Activated B cell treated with CpG ODN at 0.5 μM for 24 hours (primary cell): Measurements from ENCODE around the gene TRAF3. TPM values are rescaled to one million over a fixed set of nuclear protein-coding genes. Genes with fewer than 3 reads are reported as not detected.

ENCODE experiments used
- ATAC-seq: fragments of 200-7000 bp; cut with Tn5 transposase; one replicate; pipeline ENCODE4 v1.10.0; 2021; ENCODE audit warnings: low read depth, mild to moderate bottlenecking, moderate library complexity
- CTCF ChIA-PET: fragments of 350-600 bp; sonication (Branson Sonifier 250); formaldehyde crosslinking; loops from one replicate; lab custom pipeline; 2021; ENCODE audit warnings: antibody characterized with exemption; lab: Charles Lee
- POLR2A ChIA-PET: fragments of 350-600 bp; sonication (Branson Sonifier 250); formaldehyde crosslinking; loops from one replicate; lab custom pipeline; 2021; ENCODE audit warnings: antibody characterized with exemption; lab: Charles Lee
- DNase-seq: peaks from one replicate; pipeline ENCODE4 v3.0.0; 2022
- H3K27ac Mint-ChIP-seq: one replicate; pipeline ENCODE4 v1.8.0; 2020; ENCODE audit warnings: mixed read lengths
- H3K27me3 Mint-ChIP-seq: one replicate; pipeline ENCODE4 v1.8.0; 2021; ENCODE audit warnings: mixed read lengths
- H3K36me3 Mint-ChIP-seq: one replicate; pipeline ENCODE4 v1.8.0; 2021; ENCODE audit warnings: low read depth, mixed read lengths
- H3K4me1 Mint-ChIP-seq: one replicate; pipeline ENCODE4 v1.8.0; 2021; ENCODE audit warnings: mixed read lengths
- H3K4me3 Mint-ChIP-seq: one replicate; pipeline ENCODE4 v1.8.0; 2020; ENCODE audit warnings: mild to moderate bottlenecking, mixed read lengths
- H3K9me3 Mint-ChIP-seq: one replicate; pipeline ENCODE4 v1.8.0; 2020; ENCODE audit warnings: mixed read lengths
- intact Hi-C: fragments of 100-400 bp; cut with micrococcal nuclease; formaldehyde crosslinking; loops from one replicate; pipeline ENCODE4 v1.15.1; 2024
- total RNA-seq: library from RNA; stranded (reverse); gene quantifications from 2 replicates; pipeline ENCODE4 v1.2.3, GENCODE V29; 2022
- TF ChIP-seq, protein P1 (sequence below): fragments of 200-600 bp; IDR thresholded peaks from one replicate; pipeline ENCODE4 v1.8.0; 2022; ENCODE audit warnings: antibody characterized with exemption, mild to moderate bottlenecking

The TRAF3 gene
- total RNA-seq, 1 donor from 2014 or later: 120 TPM

- peaks cover 18% of the 10 kb centered on the region for H3K4me1 Mint-ChIP-seq
- CTCF ChIA-PET: interaction anchor here (0.9 kb wide), 1 partner anchor 247 kb away, joined by 3 read pairs; no protein-coding TSS in a partner anchor
- TF ChIP-seq, protein P1, sequence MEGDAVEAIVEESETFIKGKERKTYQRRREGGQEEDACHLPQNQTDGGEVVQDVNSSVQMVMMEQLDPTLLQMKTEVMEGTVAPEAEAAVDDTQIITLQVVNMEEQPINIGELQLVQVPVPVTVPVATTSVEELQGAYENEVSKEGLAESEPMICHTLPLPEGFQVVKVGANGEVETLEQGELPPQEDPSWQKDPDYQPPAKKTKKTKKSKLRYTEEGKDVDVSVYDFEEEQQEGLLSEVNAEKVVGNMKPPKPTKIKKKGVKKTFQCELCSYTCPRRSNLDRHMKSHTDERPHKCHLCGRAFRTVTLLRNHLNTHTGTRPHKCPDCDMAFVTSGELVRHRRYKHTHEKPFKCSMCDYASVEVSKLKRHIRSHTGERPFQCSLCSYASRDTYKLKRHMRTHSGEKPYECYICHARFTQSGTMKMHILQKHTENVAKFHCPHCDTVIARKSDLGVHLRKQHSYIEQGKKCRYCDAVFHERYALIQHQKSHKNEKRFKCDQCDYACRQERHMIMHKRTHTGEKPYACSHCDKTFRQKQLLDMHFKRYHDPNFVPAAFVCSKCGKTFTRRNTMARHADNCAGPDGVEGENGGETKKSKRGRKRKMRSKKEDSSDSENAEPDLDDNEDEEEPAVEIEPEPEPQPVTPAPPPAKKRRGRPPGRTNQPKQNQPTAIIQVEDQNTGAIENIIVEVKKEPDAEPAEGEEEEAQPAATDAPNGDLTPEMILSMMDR: no peak
- no peak overlapping the region for H3K27ac Mint-ChIP-seq
- POLR2A ChIA-PET: no interaction called here
- peaks cover 54% of the 10 kb centered on the region for H3K36me3 Mint-ChIP-seq
- no peaks in the 10 kb centered on the region for H3K27me3 Mint-ChIP-seq
- H3K4me3 Mint-ChIP-seq: no peak overlapping the region
- DNase-seq (no peak), ATAC-seq (no peak)
- H3K9me3 Mint-ChIP-seq: no peaks in the 10 kb centered on the region
- intact Hi-C loops: no loop called here
Observed at GRCh38 chr14:102940729-102941362, 163.6 kb downstream of the TRAF3 start.

GRCh38 chr14:102941419-102942011, 164.3 kb downstream of the TRAF3 start:
- no peaks in the 10 kb centered on the region for H3K9me3 Mint-ChIP-seq
- H3K27me3 Mint-ChIP-seq: no peaks in the 10 kb centered on the region
- H3K4me1 Mint-ChIP-seq: peaks cover 18% of the 10 kb centered on the region
- TF ChIP-seq, protein P1: no peak
- no peak for DNase-seq
- H3K27ac Mint-ChIP-seq: no peak overlapping the region
- POLR2A ChIA-PET: interaction anchor here (1.0 kb wide), 1 partner anchor 11 kb away, joined by 4 read pairs; no protein-coding TSS in a partner anchor
- CTCF ChIA-PET: interaction anchor here (0.6 to 0.9 kb wide), 2 partner anchors 247 to 411 kb away, joined by 3 read pairs; no protein-coding TSS in a partner anchor
- H3K36me3 Mint-ChIP-seq: peaks cover 56% of the 10 kb centered on the region
- no peak for ATAC-seq
- intact Hi-C loops: no loop called here
- H3K4me3 Mint-ChIP-seq: no peak overlapping the region

GRCh38 chr14:102942069-102942468, 164.8 kb downstream of the TRAF3 start:
- TF ChIP-seq, protein P1: no peak
- DNase-seq: no peak
- no peak for ATAC-seq
- Mint-ChIP-seq H3K27ac (no peak overlapping the region), H3K27me3 (no peaks in the 10 kb centered on the region), H3K36me3 (peaks cover 58% of the 10 kb centered on the region), H3K4me3 (no peak overlapping the region), H3K9me3 (no peaks in the 10 kb centered on the region), H3K4me1 (peaks cover 24% of the 10 kb centered on the region)
- POLR2A ChIA-PET: interaction anchor here (1.0 kb wide), 1 partner anchor 11 kb away, joined by 4 read pairs; no protein-coding TSS in a partner anchor
- CTCF ChIA-PET: no interaction called here
- intact Hi-C loops: no loop called here

- Mint-ChIP-seq H3K27ac (no peak overlapping the region), H3K4me3 (no peak overlapping the region), H3K4me1 (peaks cover 30% of the 10 kb centered on the region), H3K9me3 (no peaks in the 10 kb centered on the region), H3K36me3 (peaks cover 57% of the 10 kb centered on the region), H3K27me3 (no peaks in the 10 kb centered on the region)
- POLR2A ChIA-PET: no interaction called here
- no peak for ATAC-seq
- TF ChIP-seq, protein P1: no peak
- no peak for DNase-seq
- intact Hi-C loops: no loop called here
- CTCF ChIA-PET: no interaction called here
Observed at GRCh38 chr14:102943454-102943853, 166.2 kb downstream of the TRAF3 start.

DNA sequence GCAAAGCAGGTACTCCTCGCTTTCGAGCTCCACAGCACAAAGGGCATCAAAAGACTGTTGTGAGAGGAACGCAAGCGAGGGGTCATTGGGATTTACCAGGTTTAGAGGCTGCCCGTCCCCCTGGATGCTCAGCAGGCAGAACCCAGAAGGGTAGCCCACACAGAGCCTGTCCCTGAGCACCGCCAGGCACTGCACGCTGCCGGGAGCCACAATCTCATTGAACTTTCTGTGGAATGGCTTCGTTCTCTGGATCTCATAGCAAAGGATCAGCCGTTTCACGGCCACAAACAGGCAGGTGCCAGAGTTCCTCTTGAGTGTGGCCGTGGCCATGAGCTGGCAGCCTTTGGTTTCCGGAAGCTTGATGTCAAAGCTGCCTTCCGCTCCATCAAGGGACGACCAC, 166.7 kb downstream of the TRAF3 start:
- Mint-ChIP-seq H3K27ac (no peak overlapping the region), H3K36me3 (peaks cover 59% of the 10 kb centered on the region), H3K4me3 (no peak overlapping the region), H3K4me1 (peaks cover 34% of the 10 kb centered on the region), H3K9me3 (no peaks in the 10 kb centered on the region), H3K27me3 (no peaks in the 10 kb centered on the region)
- TF ChIP-seq, protein P1: no peak
- ChIA-PET POLR2A (no interaction called here), CTCF (no interaction called here)
- DNase-seq (no peak), ATAC-seq (no peak)
- intact Hi-C loops: no loop called here
